Colonic mucosa (tissue), 4 donors: ENCODE data around the gene ELMO1. TPM values are rescaled to one million over a fixed set of nuclear protein-coding genes. Genes with fewer than 3 reads are reported as not detected.

ENCODE experiments used
- DNase-seq: peaks from one replicate; pipeline ENCODE4 v3.0.0-alpha.2; 2020
- H3K27ac ChIP-seq: fragments of 200-600 bp; one replicate; pipeline ENCODE4 v1.8.0; 2021
- H3K27me3 ChIP-seq: fragments of 200-600 bp; one replicate; pipeline ENCODE4 v1.8.0; 2021
- H3K36me3 ChIP-seq: fragments of 200-600 bp; one replicate; pipeline ENCODE4 v1.8.0; 2021
- H3K4me1 ChIP-seq: fragments of 200-600 bp; one replicate; pipeline ENCODE4 v1.8.0; 2021; ENCODE audit warnings: mild to moderate bottlenecking
- H3K4me3 ChIP-seq: fragments of 200-600 bp; one replicate; pipeline ENCODE4 v1.8.0; 2021
- H3K9ac ChIP-seq, 2 donors: one replicate each; pipeline ENCODE4 v1.7.0; 2013; ENCODE audit warnings: control low read depth in 2 of 2, low read depth in 2 of 2, low read length in 2 of 2
- H3K9me3 ChIP-seq: fragments of 200-600 bp; one replicate; pipeline ENCODE4 v1.8.0; 2021
- intact Hi-C: fragments of 100-400 bp; cut with DNase I; formaldehyde crosslinking; loops from one replicate; pipeline ENCODE4 v1.14.1; 2022
- total RNA-seq, 2 donors: library from RNA; stranded (reverse); fragmentation: NEBNext Ultra II Directional in 1 of 2; extraction: Animal tissue kit (Norgen Biotek cat#: 25700) in 1 of 2; gene quantifications; one replicate each; pipeline ENCODE4 v1.2.1, GENCODE V29; 2021
- TF ChIP-seq, protein P1 (sequence below): fragments of 200-600 bp; IDR thresholded peaks from one replicate; pipeline ENCODE4 v1.8.0; 2022; ENCODE audit warnings: antibody characterized with exemption, mild to moderate bottlenecking
- donor health status: healthy.
- donor health status: DM: no; HTN: no; CAD: no.
- donor health status: DM: no; HTN: no; CAD: no.

ELMO1 gene
- total RNA-seq, 2 donors from 2014 or later: 4.2 to 4.7 TPM

GRCh38 chr7:37432281-37432920 lies 16.3 kb downstream of the ELMO1 start:
- Histone ChIP-seq H3K9ac (no peak overlapping the region), H3K4me1 (no peaks in the 10 kb centered on the region), H3K9me3 (no peaks in the 10 kb centered on the region), H3K27me3 (no peaks in the 10 kb centered on the region), H3K4me3 (no peak overlapping the region), H3K36me3 (no peaks in the 10 kb centered on the region), H3K27ac (no peak overlapping the region)
- TF ChIP-seq, protein P1, sequence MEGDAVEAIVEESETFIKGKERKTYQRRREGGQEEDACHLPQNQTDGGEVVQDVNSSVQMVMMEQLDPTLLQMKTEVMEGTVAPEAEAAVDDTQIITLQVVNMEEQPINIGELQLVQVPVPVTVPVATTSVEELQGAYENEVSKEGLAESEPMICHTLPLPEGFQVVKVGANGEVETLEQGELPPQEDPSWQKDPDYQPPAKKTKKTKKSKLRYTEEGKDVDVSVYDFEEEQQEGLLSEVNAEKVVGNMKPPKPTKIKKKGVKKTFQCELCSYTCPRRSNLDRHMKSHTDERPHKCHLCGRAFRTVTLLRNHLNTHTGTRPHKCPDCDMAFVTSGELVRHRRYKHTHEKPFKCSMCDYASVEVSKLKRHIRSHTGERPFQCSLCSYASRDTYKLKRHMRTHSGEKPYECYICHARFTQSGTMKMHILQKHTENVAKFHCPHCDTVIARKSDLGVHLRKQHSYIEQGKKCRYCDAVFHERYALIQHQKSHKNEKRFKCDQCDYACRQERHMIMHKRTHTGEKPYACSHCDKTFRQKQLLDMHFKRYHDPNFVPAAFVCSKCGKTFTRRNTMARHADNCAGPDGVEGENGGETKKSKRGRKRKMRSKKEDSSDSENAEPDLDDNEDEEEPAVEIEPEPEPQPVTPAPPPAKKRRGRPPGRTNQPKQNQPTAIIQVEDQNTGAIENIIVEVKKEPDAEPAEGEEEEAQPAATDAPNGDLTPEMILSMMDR: no peak
- DNase-seq: no peak
- intact Hi-C loops: no loop called here

DNA sequence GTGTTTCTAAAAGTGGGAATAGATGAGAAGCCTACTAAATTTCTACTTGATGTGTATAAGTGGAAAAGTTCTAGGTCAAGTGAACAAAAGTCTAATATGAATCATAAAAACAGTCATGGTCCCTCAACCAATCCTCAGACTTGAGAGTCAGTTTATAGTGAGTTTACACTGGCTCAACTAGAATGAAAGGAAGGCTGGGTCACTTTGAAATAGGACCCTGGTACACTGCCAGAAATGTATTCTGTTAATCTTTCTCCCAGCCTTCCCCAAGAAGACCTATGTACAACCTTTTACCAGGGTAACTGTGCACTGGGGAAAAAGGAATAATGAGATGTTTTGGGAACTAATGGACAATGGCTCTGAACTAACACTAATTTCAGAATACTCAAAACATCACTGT lies 17.3 kb downstream of the ELMO1 start:
- TF ChIP-seq, protein P1: no peak
- H3K4me1 ChIP-seq: no peaks in the 10 kb centered on the region
- intact Hi-C loops: no loop called here
- no peak overlapping the region for H3K9ac ChIP-seq
- H3K9me3 ChIP-seq: no peaks in the 10 kb centered on the region
- H3K4me3 ChIP-seq: no peak overlapping the region
- H3K27me3 ChIP-seq: no peaks in the 10 kb centered on the region
- no peak overlapping the region for H3K27ac ChIP-seq
- DNase-seq: no peak
- no peaks in the 10 kb centered on the region for H3K36me3 ChIP-seq

GRCh38 chr7:37430640-37431039 lies 18.0 kb downstream of the ELMO1 start:
- Histone ChIP-seq H3K4me3 (no peak overlapping the region), H3K4me1 (no peaks in the 10 kb centered on the region), H3K27me3 (no peaks in the 10 kb centered on the region), H3K36me3 (no peaks in the 10 kb centered on the region), H3K9me3 (no peaks in the 10 kb centered on the region), H3K27ac (no peak overlapping the region), H3K9ac (no peak overlapping the region)
- DNase-seq: no peak
- intact Hi-C loops: no loop called here
- TF ChIP-seq, protein P1: no peak

- H3K9me3 ChIP-seq: no peaks in the 10 kb centered on the region
- TF ChIP-seq, protein P1: no peak
- no peak for DNase-seq
- H3K27me3 ChIP-seq: no peaks in the 10 kb centered on the region
- H3K4me1 ChIP-seq: no peaks in the 10 kb centered on the region
- no peak overlapping the region for H3K27ac ChIP-seq
- no peak overlapping the region for H3K4me3 ChIP-seq
- no peaks in the 10 kb centered on the region for H3K36me3 ChIP-seq
- H3K9ac ChIP-seq: no peak overlapping the region
- intact Hi-C loops: no loop called here
Measured at GRCh38 chr7:37430171-37430570, 18.5 kb downstream of the ELMO1 start.

GRCh38 chr7:37429435-37429791 lies 19.3 kb downstream of the ELMO1 start:
- Histone ChIP-seq H3K4me1 (no peaks in the 10 kb centered on the region), H3K9ac (no peak overlapping the region), H3K36me3 (no peaks in the 10 kb centered on the region), H3K9me3 (no peaks in the 10 kb centered on the region), H3K27me3 (no peaks in the 10 kb centered on the region), H3K4me3 (no peak overlapping the region), H3K27ac (no peak overlapping the region)
- DNase-seq: no peak
- intact Hi-C loops: no loop called here
- TF ChIP-seq, protein P1: no peak
